GM20000 (cell line): Measurements from ENCODE around the gene CORO6.

Experiments used
- DNase-seq: peaks from one replicate; pipeline ENCODE4 v3.0.0; 2012; ENCODE audit warnings: low spot score
- CTCF ChIP-seq: IDR thresholded peaks from 2 replicates; pipeline ENCODE4 v1.5.1; 2012; ENCODE audit warnings: mild to moderate bottlenecking, control low read depth; ENCODE audit errors: extremely low read depth, missing control alignments

The CORO6 gene

GRCh38 chr17:29565643-29566472, 56.9 kb downstream of the CORO6 start:
- DNase-seq = peak; percentile 74
- no peak for TF ChIP-seq CTCF
